ENCODE measurements around the gene CAMTA1. TPM values are rescaled to one million over a fixed set of nuclear protein-coding genes. Genes with fewer than 3 reads are reported as not detected.

The CAMTA1 gene
- polyA plus RNA-seq, 1 experiment, result 23.1 TPM

GRCh38 chr1:7218210-7218832 lies 433.1 kb downstream of the CAMTA1 start:
- TF ChIP-seq CTCF (IDR thresholded peaks at IDR 0.05; ENCODE audit: insufficient read depth, low read depth, low read length), result peak; percentile 76
- no peaks in the 10 kb centered on the region for H3K36me3 ChIP-seq (ENCODE audit: control insufficient read depth, insufficient read depth, low read length)
- no peak overlapping the region for H3K4me3 ChIP-seq (ENCODE audit: low read depth, low read length)
- CTCF ChIA-PET, result interaction anchor here (0.7 to 1.6 kb wide), 5 partner anchors 11 to 780 kb away, joined by 3 to 4 read pairs (median 3); no protein-coding TSS in a partner anchor
- H3K27me3 ChIP-seq (ENCODE audit: control insufficient read depth, insufficient read depth, low read length), result no peaks in the 10 kb centered on the region
- no peak for DNase-seq (ENCODE audit: low read depth)
- POLR2A ChIA-PET, result no interaction called here

- TF ChIP-seq CTCF (IDR thresholded peaks at IDR 0.05; ENCODE audit: insufficient read depth, low read depth, low read length), result no peak
- no peak for DNase-seq (ENCODE audit: low read depth)
- ChIA-PET CTCF (no interaction called here), POLR2A (no interaction called here)
- Histone ChIP-seq H3K36me3 (ENCODE audit: control insufficient read depth, insufficient read depth, low read length) (no peaks in the 10 kb centered on the region), H3K27me3 (ENCODE audit: control insufficient read depth, insufficient read depth, low read length) (no peaks in the 10 kb centered on the region), H3K4me3 (ENCODE audit: low read depth, low read length) (no peak overlapping the region)
These were observed 433.8 kb downstream of the CAMTA1 start for GRCh38 chr1:7219031-7219430.

GRCh38 chr1:7220007-7220406 lies 434.8 kb downstream of the CAMTA1 start:
- H3K4me3 ChIP-seq (ENCODE audit: low read depth, low read length), result no peak overlapping the region
- DNase-seq (ENCODE audit: low read depth), result no peak
- no peaks in the 10 kb centered on the region for H3K36me3 ChIP-seq (ENCODE audit: control insufficient read depth, insufficient read depth, low read length)
- ChIA-PET CTCF (no interaction called here), POLR2A (no interaction called here)
- TF ChIP-seq CTCF (IDR thresholded peaks at IDR 0.05; ENCODE audit: insufficient read depth, low read depth, low read length), result no peak
- H3K27me3 ChIP-seq (ENCODE audit: control insufficient read depth, insufficient read depth, low read length), result no peaks in the 10 kb centered on the region

- ChIA-PET POLR2A (interaction anchor here (0.7 kb wide), 1 partner anchor 328 kb away, joined by 11 read pairs; no protein-coding TSS in a partner anchor), CTCF (no interaction called here)
- Histone ChIP-seq H3K4me3 (ENCODE audit: low read depth, low read length) (no peak overlapping the region), H3K36me3 (ENCODE audit: control insufficient read depth, insufficient read depth, low read length) (no peaks in the 10 kb centered on the region), H3K27me3 (ENCODE audit: control insufficient read depth, insufficient read depth, low read length) (no peaks in the 10 kb centered on the region)
- TF ChIP-seq CTCF (IDR thresholded peaks at IDR 0.05; ENCODE audit: insufficient read depth, low read depth, low read length), result no peak
- DNase-seq (ENCODE audit: low read depth), result no peak
These were observed 435.5 kb downstream of the CAMTA1 start for GRCh38 chr1:7220712-7221252.

- ChIA-PET POLR2A (interaction anchor here (0.7 kb wide), 1 partner anchor 329 kb away, joined by 11 read pairs; no protein-coding TSS in a partner anchor), CTCF (no interaction called here)
- DNase-seq (ENCODE audit: low read depth), result no peak
- H3K36me3 ChIP-seq (ENCODE audit: control insufficient read depth, insufficient read depth, low read length), result no peaks in the 10 kb centered on the region
- no peak overlapping the region for H3K4me3 ChIP-seq (ENCODE audit: low read depth, low read length)
- no peak for TF ChIP-seq CTCF (IDR thresholded peaks at IDR 0.05; ENCODE audit: insufficient read depth, low read depth, low read length)
- no peaks in the 10 kb centered on the region for H3K27me3 ChIP-seq (ENCODE audit: control insufficient read depth, insufficient read depth, low read length)
These were observed 436.8 kb downstream of the CAMTA1 start for GRCh38 chr1:7221826-7222694.
